C4-2B (cell line): Measurements from ENCODE around the gene DERA.

Source experiments
- ZFX ChIP-seq: fragments of 450-650 bp; IDR thresholded peaks from 2 replicates; pipeline ENCODE4 v1.6.1; 2017
- TF ChIP-seq, protein P1 (sequence below): fragments of 450-650 bp; conservative IDR thresholded peaks from 2 replicates; pipeline ENCODE4 v1.5.1; 2017; ENCODE audit warnings: mild to moderate bottlenecking

DNA sequence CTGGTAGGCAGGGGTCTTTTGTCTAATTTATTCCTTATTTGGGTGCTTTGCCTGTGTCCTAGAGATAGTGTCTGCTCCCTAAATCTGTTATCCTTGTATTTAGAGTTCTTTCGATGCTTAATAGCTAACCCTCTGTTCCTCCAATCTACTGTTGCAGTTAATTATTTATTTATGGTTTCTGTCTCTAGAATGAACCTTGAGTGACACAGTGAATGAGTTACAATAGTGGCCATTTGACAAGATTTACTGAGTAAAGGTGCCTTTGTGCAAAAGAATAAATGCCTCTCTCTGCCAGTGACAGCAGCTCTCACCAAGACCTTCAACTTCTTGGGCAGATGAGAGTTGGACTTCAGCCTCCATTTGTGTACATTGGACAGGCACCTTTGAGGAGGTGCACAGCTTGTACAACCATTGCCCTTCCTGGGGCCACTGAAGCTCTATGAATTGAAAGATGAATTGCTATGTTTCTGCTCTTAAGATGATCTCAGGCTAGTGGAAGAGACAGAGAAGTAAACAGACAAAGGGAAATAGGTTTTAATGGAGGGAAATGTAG lies 165.9 kb downstream of the DERA start:
- TF ChIP-seq, protein P1, sequence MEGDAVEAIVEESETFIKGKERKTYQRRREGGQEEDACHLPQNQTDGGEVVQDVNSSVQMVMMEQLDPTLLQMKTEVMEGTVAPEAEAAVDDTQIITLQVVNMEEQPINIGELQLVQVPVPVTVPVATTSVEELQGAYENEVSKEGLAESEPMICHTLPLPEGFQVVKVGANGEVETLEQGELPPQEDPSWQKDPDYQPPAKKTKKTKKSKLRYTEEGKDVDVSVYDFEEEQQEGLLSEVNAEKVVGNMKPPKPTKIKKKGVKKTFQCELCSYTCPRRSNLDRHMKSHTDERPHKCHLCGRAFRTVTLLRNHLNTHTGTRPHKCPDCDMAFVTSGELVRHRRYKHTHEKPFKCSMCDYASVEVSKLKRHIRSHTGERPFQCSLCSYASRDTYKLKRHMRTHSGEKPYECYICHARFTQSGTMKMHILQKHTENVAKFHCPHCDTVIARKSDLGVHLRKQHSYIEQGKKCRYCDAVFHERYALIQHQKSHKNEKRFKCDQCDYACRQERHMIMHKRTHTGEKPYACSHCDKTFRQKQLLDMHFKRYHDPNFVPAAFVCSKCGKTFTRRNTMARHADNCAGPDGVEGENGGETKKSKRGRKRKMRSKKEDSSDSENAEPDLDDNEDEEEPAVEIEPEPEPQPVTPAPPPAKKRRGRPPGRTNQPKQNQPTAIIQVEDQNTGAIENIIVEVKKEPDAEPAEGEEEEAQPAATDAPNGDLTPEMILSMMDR, result no peak
- TF ChIP-seq ZFX, result no peak
